ENCODE data around the gene AFG1L. TPM values are rescaled to one million over a fixed set of nuclear protein-coding genes. Genes with fewer than 3 reads are reported as not detected.
A peak's percentile ranks its signal among the peaks of the same experiment; 100 is the strongest.
"Not testable (repeated sequence)": the region's sequence is repeated elsewhere in the genome, so short reads cannot be mapped to it uniquely, and the experiment has no call there.

The AFG1L gene
- total RNA-seq, 3 donors from 2014 or later (not counting 1 experiment from before 2014, with no cell fraction given), result 4.8 to 9.2 (median 5.2) TPM

DNA sequence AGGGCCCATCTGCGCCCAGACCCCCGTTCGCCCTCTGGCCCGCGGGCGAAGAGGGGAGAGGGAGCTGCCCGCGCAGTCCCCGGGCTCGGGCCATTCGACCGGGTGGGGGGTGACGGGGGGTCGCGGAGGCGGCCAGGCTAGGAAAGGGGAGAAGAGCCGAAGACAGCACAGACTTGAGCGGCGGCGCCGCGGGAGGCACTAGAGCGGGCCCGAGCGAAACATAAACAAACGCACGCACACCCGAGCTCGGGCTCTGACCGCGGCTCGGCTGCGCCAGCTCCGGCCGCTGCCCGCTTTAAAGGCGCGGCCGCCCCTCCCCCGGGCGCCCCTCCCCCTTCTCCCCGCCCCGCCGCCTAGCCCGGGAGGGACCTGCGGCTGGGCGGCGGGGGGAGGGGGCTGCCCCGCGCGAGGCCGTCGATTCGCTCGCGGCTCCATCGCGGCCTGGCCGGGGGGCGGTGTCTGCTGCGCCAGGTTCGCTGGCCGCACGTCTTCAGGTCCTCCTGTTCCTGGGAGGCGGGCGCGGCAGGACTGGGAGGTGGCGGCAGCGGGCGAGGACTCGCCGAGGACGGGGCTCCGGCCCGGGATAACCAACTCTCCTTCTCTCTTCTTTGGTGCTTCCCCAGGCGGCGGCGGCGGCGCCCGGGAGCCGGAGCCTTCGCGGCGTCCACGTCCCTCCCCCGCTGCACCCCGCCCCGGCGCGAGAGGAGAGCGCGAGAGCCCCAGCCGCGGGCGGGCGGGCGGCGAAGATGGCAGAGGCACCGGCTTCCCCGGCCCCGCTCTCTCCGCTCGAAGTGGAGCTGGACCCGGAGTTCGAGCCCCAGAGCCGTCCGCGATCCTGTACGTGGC is 265.8 kb downstream of the AFG1L start, which contains the start of gene FOXO3:
Gene FOXO3, plus strand, starts transcription at position 455 of the 846 bp plus-strand sequence. Its CDS starts 292 bp downstream, at position 747.
- DNase-seq (peak; percentile 79), ATAC-seq (peak; percentile 13 to 40 (median 31))
- no peaks in the 10 kb centered on the region for H3K9me3 Mint-ChIP-seq
- Histone ChIP-seq H3K27me3 (ENCODE audit: control insufficient read depth, insufficient read depth, low read length) (no peaks in the 10 kb centered on the region), H3K9me3 (ENCODE audit: control insufficient read depth, insufficient read depth, low read length) (no peaks in the 10 kb centered on the region), H3K4me1 (ENCODE audit: control insufficient read depth, insufficient read depth, low read length) (peaks cover 24% of the 10 kb centered on the region), H3K27ac (ENCODE audit: low read length) (peak within 1 kb of the TSS; percentile 89), H3K4me3 (ENCODE audit: low read length) (peak within 1 kb of the TSS; percentile 96), H3K36me3 (ENCODE audit: control insufficient read depth, insufficient read depth, low read length) (no peaks in the 10 kb centered on the region)
- no peaks in the 10 kb centered on the region for H3K27me3 Mint-ChIP-seq (ENCODE audit: low read depth in 2 of 2)
- intact Hi-C loops (cut with micrococcal nuclease), result loop anchor here (1.0 kb wide), 1 partner anchor 8 kb away; no protein-coding TSS in a partner anchor
- peak within 1 kb of the TSS; percentile 95 for H3K4me3 Mint-ChIP-seq
- TF ChIP-seq, protein P1, sequence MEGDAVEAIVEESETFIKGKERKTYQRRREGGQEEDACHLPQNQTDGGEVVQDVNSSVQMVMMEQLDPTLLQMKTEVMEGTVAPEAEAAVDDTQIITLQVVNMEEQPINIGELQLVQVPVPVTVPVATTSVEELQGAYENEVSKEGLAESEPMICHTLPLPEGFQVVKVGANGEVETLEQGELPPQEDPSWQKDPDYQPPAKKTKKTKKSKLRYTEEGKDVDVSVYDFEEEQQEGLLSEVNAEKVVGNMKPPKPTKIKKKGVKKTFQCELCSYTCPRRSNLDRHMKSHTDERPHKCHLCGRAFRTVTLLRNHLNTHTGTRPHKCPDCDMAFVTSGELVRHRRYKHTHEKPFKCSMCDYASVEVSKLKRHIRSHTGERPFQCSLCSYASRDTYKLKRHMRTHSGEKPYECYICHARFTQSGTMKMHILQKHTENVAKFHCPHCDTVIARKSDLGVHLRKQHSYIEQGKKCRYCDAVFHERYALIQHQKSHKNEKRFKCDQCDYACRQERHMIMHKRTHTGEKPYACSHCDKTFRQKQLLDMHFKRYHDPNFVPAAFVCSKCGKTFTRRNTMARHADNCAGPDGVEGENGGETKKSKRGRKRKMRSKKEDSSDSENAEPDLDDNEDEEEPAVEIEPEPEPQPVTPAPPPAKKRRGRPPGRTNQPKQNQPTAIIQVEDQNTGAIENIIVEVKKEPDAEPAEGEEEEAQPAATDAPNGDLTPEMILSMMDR (IDR thresholded peaks at IDR 0.05), result no peak
- under 1% methylated on average over 99 of the region's 110 CpGs for WGBS (ENCODE audit: insufficient coverage)
- peaks cover 39 to 47% of the 10 kb centered on the region in 2 donors for H3K4me1 Mint-ChIP-seq
- H3K27ac Mint-ChIP-seq, result peak within 1 kb of the TSS; percentile 97 to 98
- H3K36me3 Mint-ChIP-seq, result no peaks in the 10 kb centered on the region

DNA sequence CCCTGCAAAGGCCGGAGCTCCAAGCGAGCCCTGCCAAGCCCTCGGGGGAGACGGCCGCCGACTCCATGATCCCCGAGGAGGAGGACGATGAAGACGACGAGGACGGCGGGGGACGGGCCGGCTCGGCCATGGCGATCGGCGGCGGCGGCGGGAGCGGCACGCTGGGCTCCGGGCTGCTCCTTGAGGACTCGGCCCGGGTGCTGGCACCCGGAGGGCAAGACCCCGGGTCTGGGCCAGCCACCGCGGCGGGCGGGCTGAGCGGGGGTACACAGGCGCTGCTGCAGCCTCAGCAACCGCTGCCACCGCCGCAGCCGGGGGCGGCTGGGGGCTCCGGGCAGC is 266.4 kb downstream of the AFG1L start:
- H3K27ac ChIP-seq (ENCODE audit: low read length); H3K9me3 Mint-ChIP-seq; DNase-seq; H3K27me3 Mint-ChIP-seq (ENCODE audit: low read depth in 2 of 2); H3K9me3 ChIP-seq (ENCODE audit: control insufficient read depth, insufficient read depth, low read length); H3K36me3 ChIP-seq (ENCODE audit: control insufficient read depth, insufficient read depth, low read length); H3K27me3 ChIP-seq (ENCODE audit: control insufficient read depth, insufficient read depth, low read length); H3K4me3 Mint-ChIP-seq; ATAC-seq; intact Hi-C loops (cut with micrococcal nuclease); H3K36me3 Mint-ChIP-seq: not testable (repeated sequence)
- WGBS (ENCODE audit: insufficient coverage), result 4% methylated on average over 19 of the region's 40 CpGs
- Histone ChIP-seq H3K4me1 (ENCODE audit: control insufficient read depth, insufficient read depth, low read length) (peaks cover 25% of the 10 kb centered on the region), H3K4me3 (ENCODE audit: low read length) (peak overlapping the region; percentile 42)
- H3K4me1 Mint-ChIP-seq, result peaks cover 45 to 52% of the 10 kb centered on the region in 2 donors
- H3K27ac Mint-ChIP-seq, result peak overlapping the region in 1 of 2 donors; percentile 97

DNA sequence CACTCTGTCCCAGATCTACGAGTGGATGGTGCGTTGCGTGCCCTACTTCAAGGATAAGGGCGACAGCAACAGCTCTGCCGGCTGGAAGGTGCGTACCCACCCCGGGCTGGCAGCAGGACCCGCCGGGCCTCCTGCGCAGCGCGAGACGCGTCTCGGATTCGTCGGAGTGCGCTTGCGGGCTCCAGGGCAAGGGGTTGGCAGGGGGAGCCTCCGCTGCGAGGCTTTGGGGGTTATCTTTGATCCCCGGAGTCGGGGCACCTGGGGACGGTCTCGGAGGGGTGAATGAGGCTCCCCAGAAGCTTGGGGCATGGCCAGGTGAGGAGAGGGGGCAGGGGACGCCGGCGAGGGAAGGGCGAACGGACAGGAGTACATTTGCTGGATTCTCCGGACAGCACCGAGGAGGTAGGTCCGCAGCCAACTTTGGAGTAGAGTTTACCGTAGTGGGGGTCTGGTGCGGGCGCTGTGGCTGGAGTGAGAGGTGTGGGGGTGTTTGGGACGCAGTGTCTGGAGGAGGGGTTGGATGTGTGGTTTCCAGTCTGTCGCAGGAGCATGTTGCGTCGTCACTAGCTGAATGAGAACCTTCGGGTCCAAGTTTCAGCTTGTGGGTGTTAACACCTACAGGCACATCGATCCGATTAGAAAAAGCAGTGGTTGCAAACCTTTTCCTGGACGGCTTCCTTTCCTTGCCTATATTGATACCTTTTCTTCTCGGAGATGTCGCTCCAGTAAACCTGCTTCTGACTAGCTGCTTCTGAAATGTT is 267.1 kb downstream of the AFG1L start:
- TF ChIP-seq, protein P1 (IDR thresholded peaks at IDR 0.05), result no peak
- intact Hi-C loops (cut with micrococcal nuclease), result no loop called here
- Mint-ChIP-seq H3K9me3 (no peaks in the 10 kb centered on the region), H3K4me3 (peak overlapping the region; percentile 95), H3K27me3 (ENCODE audit: low read depth in 2 of 2) (no peaks in the 10 kb centered on the region), H3K4me1 (peaks cover 51 to 52% of the 10 kb centered on the region in 2 donors), H3K36me3 (no peaks in the 10 kb centered on the region), H3K27ac (peak overlapping the region; percentile 91)
- peak; percentile 31 to 33 for DNase-seq
- WGBS (ENCODE audit: insufficient coverage), result 39% methylated on average over 46 of the region's 46 CpGs
- Histone ChIP-seq H3K4me3 (ENCODE audit: low read length) (peak overlapping the region; percentile 42), H3K9me3 (ENCODE audit: control insufficient read depth, insufficient read depth, low read length) (no peaks in the 10 kb centered on the region), H3K4me1 (ENCODE audit: control insufficient read depth, insufficient read depth, low read length) (peaks cover 28% of the 10 kb centered on the region), H3K36me3 (ENCODE audit: control insufficient read depth, insufficient read depth, low read length) (peaks cover 1% of the 10 kb centered on the region), H3K27ac (ENCODE audit: low read length) (peak overlapping the region; percentile 37), H3K27me3 (ENCODE audit: control insufficient read depth, insufficient read depth, low read length) (no peaks in the 10 kb centered on the region)
- ATAC-seq, result no peak

DNA sequence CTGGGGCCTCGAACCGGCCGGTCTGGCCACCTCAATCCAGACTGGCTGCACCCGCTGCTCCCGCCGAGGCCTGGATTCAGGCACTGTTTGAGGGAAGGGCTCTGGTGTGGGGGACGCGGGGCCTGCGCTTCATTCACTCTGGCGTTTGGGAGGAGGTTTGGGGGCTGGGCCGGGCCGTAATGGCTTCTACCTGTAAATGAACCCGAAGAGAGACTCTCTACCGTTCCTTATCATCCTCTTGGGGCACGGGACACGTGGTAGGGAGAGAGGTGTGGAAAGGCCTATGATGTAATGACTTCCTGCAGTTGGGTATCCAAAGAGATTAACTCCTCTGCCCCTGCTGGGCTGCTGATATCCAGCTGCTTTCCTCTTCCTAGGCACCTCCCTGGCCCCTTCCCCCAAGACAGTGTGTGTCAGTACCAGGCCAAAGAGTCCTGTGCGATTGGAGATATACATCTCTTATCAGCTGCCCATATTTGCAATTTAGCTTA is 267.7 kb downstream of the AFG1L start:
- Mint-ChIP-seq H3K4me1 (peaks cover 51 to 54% of the 10 kb centered on the region in 2 donors), H3K9me3 (no peaks in the 10 kb centered on the region), H3K36me3 (no peaks in the 10 kb centered on the region), H3K4me3 (peak overlapping the region; percentile 95), H3K27ac (peak overlapping the region; percentile 91), H3K27me3 (ENCODE audit: low read depth in 2 of 2) (no peaks in the 10 kb centered on the region)
- Histone ChIP-seq H3K36me3 (ENCODE audit: control insufficient read depth, insufficient read depth, low read length) (peaks cover 6% of the 10 kb centered on the region), H3K27me3 (ENCODE audit: control insufficient read depth, insufficient read depth, low read length) (no peaks in the 10 kb centered on the region), H3K9me3 (ENCODE audit: control insufficient read depth, insufficient read depth, low read length) (no peaks in the 10 kb centered on the region), H3K27ac (ENCODE audit: low read length) (peak overlapping the region; percentile 37), H3K4me3 (ENCODE audit: low read length) (peak overlapping the region; percentile 42), H3K4me1 (ENCODE audit: control insufficient read depth, insufficient read depth, low read length) (peaks cover 27% of the 10 kb centered on the region)
- TF ChIP-seq, protein P1 (IDR thresholded peaks at IDR 0.05), result no peak
- ATAC-seq (no peak), DNase-seq (peak in 1 of 2 donors; percentile 27)
- intact Hi-C loops (cut with micrococcal nuclease), result no loop called here
- WGBS (ENCODE audit: insufficient coverage), result 76% methylated on average over 10 of the region's 17 CpGs
